HCT116 (cell line): ENCODE data around the gene FAM168A. TPM values are rescaled to one million over a fixed set of nuclear protein-coding genes. Genes with fewer than 3 reads are reported as not detected.

Experiments used
- ATAC-seq: fragments of 200-7000 bp; cut with Tn5 transposase; 2 replicates; pipeline ENCODE4 v1.9.1; 2020; ENCODE audit warnings: mild to moderate bottlenecking, moderate library complexity
- BruUV-seq: library from RNA; stranded (reverse); fragments of 400-500 nt; replicated peaks from 2 replicates; lab custom pipeline; 2021; lab: Mats Ljungman, UMichigan
- CTCF ChIA-PET: fragments of 300-600 bp; sonication (Branson Sonifier 250); formaldehyde crosslinking; loops from one replicate; lab custom pipeline; 2021; ENCODE audit warnings: antibody characterized with exemption; lab: Charles Lee
- POLR2A ChIA-PET: fragments of 300-600, 350-600 bp; sonication (Branson Sonifier 250); formaldehyde crosslinking; loops from one replicate; lab custom pipeline; 2021; ENCODE audit warnings: antibody characterized with exemption; lab: Charles Lee
- RAD21 ChIA-PET, 2 experiments: fragments of 300-600 bp; sonication (Branson Sonifier 250); formaldehyde crosslinking; loops; one replicate each; lab custom pipeline; 2023; ENCODE audit warnings: low total read pairs in 2 of 2; ENCODE audit not compliant: uncharacterized antibody in 2 of 2, unreplicated experiment in 2 of 2, low non-redundant PET in 1 of 2; lab: Charles Lee
- DNase-seq: peaks from one replicate; pipeline ENCODE4 v3.0.0-alpha.2; 2010; ENCODE audit warnings: low read depth, low spot score
- H2AFZ ChIP-seq: fragments of 200-600 bp; shearing (Covaris generic), sonication (generic); 2 replicates; pipeline ENCODE4 v1.6.1; 2017; ENCODE audit warnings: low read depth, mixed run types, mixed read lengths, antibody characterized with exemption, low read length; ENCODE audit not compliant: poor library complexity, severe bottlenecking
- H3K27ac ChIP-seq: 2 replicates; pipeline ENCODE4 v1.5.1; 2012; ENCODE audit warnings: low read depth, low read length
- H3K27me3 ChIP-seq: fragments of 200-600 bp; sonication (generic); 2 replicates; pipeline ENCODE4 v1.6.1; 2016; ENCODE audit warnings: mixed run types, low read length, mixed read lengths; ENCODE audit not compliant: insufficient read depth
- H3K36me3 ChIP-seq, 2 experiments: fragments of 200-500 bp in 1 of 2; fragments of 200-600 bp in 1 of 2; sonication (Bioruptor generic) in 1 of 2; sonication (generic) in 1 of 2; 2 replicates each; pipeline versions ENCODE4 v1.5.1 to v1.6.1; 2014 to 2016; ENCODE audit warnings: low read length in 2 of 2, inconsistent platforms in 1 of 2, mixed read lengths in 1 of 2, mixed run types in 1 of 2; ENCODE audit not compliant: insufficient read depth in 2 of 2, control insufficient read depth in 1 of 2
- H3K4me1 ChIP-seq, 2 experiments: fragments of 200-600 bp in 1 of 2; sonication (generic) in 1 of 2; 2 replicates each; pipeline versions ENCODE4 v1.5.1 to v1.6.1; 2012 to 2017; ENCODE audit warnings: low read length in 2 of 2, inconsistent platforms in 1 of 2, mild to moderate bottlenecking in 1 of 2, mixed read lengths in 1 of 2, mixed run types in 1 of 2, moderate library complexity in 1 of 2; ENCODE audit not compliant: insufficient read depth in 2 of 2, control insufficient read depth in 1 of 2
- H3K4me2 ChIP-seq: fragments of 200-600 bp; sonication (generic); 2 replicates; pipeline ENCODE4 v1.6.1; 2017; ENCODE audit warnings: mixed run types, low read length, mixed read lengths
- H3K4me3 ChIP-seq, 2 experiments: fragments of 200-600 bp in 1 of 2; sonication (generic) in 1 of 2; replicated peaks in 1 of 2; 2 replicates each; pipeline ENCODE4 v1.5.1; 2011 to 2016; ENCODE audit warnings: low read length in 2 of 2, control low read depth in 1 of 2, low read depth in 1 of 2, mild to moderate bottlenecking in 1 of 2, mixed read lengths in 1 of 2, mixed run types in 1 of 2
- H3K79me2 ChIP-seq: fragments of 200-600 bp; sonication (generic); 2 replicates; pipeline ENCODE4 v1.6.1; 2017; ENCODE audit warnings: mild to moderate bottlenecking, mixed run types, low read length, moderate library complexity, mixed read lengths; ENCODE audit not compliant: insufficient read depth
- H3K9ac ChIP-seq: fragments of 200-600 bp; sonication (generic); 2 replicates; pipeline ENCODE4 v1.6.1; 2016; ENCODE audit warnings: low read length, mixed read lengths
- H3K9me2 ChIP-seq: fragments of 200-600 bp; sonication (generic), shearing (Covaris generic); 2 replicates; pipeline ENCODE4 v1.6.1; 2017; ENCODE audit warnings: mixed run types, mild to moderate bottlenecking, moderate library complexity; ENCODE audit not compliant: insufficient read depth
- H3K9me3 ChIP-seq, 2 experiments: fragments of 200-500 bp in 1 of 2; fragments of 200-600 bp in 1 of 2; sonication (Bioruptor generic) in 1 of 2; sonication (generic) in 1 of 2; 2 replicates each; pipeline ENCODE4 v1.6.1; 2014 to 2017; ENCODE audit warnings: low read length in 2 of 2, mixed read lengths in 2 of 2, inconsistent platforms in 1 of 2, low read depth in 1 of 2, mild to moderate bottlenecking in 1 of 2, mixed run types in 1 of 2, moderate library complexity in 1 of 2; ENCODE audit not compliant: control insufficient read depth in 1 of 2, insufficient read depth in 1 of 2
- H4K20me1 ChIP-seq: fragments of 200-600 bp; sonication (generic), shearing (Covaris generic); 2 replicates; pipeline ENCODE4 v1.6.1; 2017; ENCODE audit warnings: mixed run types, mild to moderate bottlenecking, moderate library complexity; ENCODE audit not compliant: insufficient read depth
- CBX3 ChIP-seq: IDR thresholded peaks from 2 replicates; pipeline ENCODE4 v1.6.1; 2012; ENCODE audit warnings: low read depth
- CEBPB ChIP-seq: IDR thresholded peaks from 2 replicates; pipeline ENCODE4 v1.6.1; 2012; ENCODE audit warnings: low read depth
- CTCF ChIP-seq, 3 experiments: fragments of 200-600 bp in 1 of 3; sonication (generic) in 1 of 3; IDR thresholded peaks in 2 of 3; conservative IDR thresholded peaks in 1 of 3; 2 replicates each; pipeline ENCODE4 v1.5.1; 2012 to 2017; ENCODE audit warnings: low read depth in 2 of 3, low read length in 2 of 3, antibody characterized with exemption in 1 of 3, borderline replicate concordance in 1 of 3, control low read depth in 1 of 3, mild to moderate bottlenecking in 1 of 3, mixed read lengths in 1 of 3, mixed run types in 1 of 3, moderate library complexity in 1 of 3; ENCODE audit not compliant: insufficient read depth in 1 of 3
- EGR1 ChIP-seq: IDR thresholded peaks from 2 replicates; pipeline ENCODE4 v1.6.1; 2012; ENCODE audit warnings: low read depth
- ELF1 ChIP-seq: IDR thresholded peaks from 2 replicates; pipeline ENCODE4 v1.6.1; 2012; ENCODE audit warnings: low read depth, borderline replicate concordance
- FOSL1 ChIP-seq: IDR thresholded peaks from 2 replicates; pipeline ENCODE4 v1.6.1; 2012; ENCODE audit warnings: low read depth
- JUND ChIP-seq: IDR thresholded peaks from 2 replicates; pipeline ENCODE4 v1.6.1; 2012
- POLR2AphosphoS5 ChIP-seq: IDR thresholded peaks from 2 replicates; pipeline ENCODE4 v1.6.1; 2011; ENCODE audit warnings: mild to moderate bottlenecking, low read depth, low read length, moderate library complexity
- RAD21 ChIP-seq: IDR thresholded peaks from 2 replicates; pipeline ENCODE4 v1.6.1; 2012; ENCODE audit warnings: low read depth, mild to moderate bottlenecking
- REST ChIP-seq: IDR thresholded peaks from 2 replicates; pipeline ENCODE4 v1.6.1; 2012; ENCODE audit warnings: low read depth
- SIN3A ChIP-seq: IDR thresholded peaks from 2 replicates; pipeline ENCODE4 v1.6.1; 2012; ENCODE audit warnings: low read depth
- SP1 ChIP-seq: IDR thresholded peaks from 2 replicates; pipeline ENCODE4 v1.6.1; 2012; ENCODE audit warnings: low read depth
- SRF ChIP-seq: IDR thresholded peaks from 2 replicates; pipeline ENCODE4 v1.6.1; 2012; ENCODE audit warnings: low read depth
- ZBTB33 ChIP-seq: IDR thresholded peaks from 2 replicates; pipeline ENCODE4 v1.6.1; 2011; ENCODE audit warnings: mild to moderate bottlenecking, low read length, moderate library complexity; ENCODE audit not compliant: insufficient replicate concordance; ENCODE audit errors: extremely low read depth
- intact Hi-C: fragments of 100-400 bp; cut with micrococcal nuclease; formaldehyde crosslinking; loops from 2 replicates; pipeline ENCODE4 v1.10.0; 2022
- total RNA-seq: library from RNA; stranded (reverse); gene quantifications from one replicate; pipeline ENCODE4 v1.2.1, GENCODE V29; 2021; ENCODE audit not compliant: unreplicated experiment

The FAM168A gene
- total RNA-seq, 1 experiment from 2014 or later: 31.5 TPM

- TF ChIP-seq REST: no peak
- no peak for TF ChIP-seq ELF1
- TF ChIP-seq EGR1: no peak
- no peak for TF ChIP-seq POLR2AphosphoS5
- no peak for TF ChIP-seq SP1
Measured at GRCh38 chr11:73528013-73528412, 69.9 kb downstream of the FAM168A start (continued).

- CTCF ChIA-PET: no interaction called here
- POLR2A ChIA-PET: no interaction called here
- no peak overlapping the region for H3K9ac ChIP-seq
- TF ChIP-seq ZBTB33: no peak
- TF ChIP-seq SRF: no peak
- TF ChIP-seq POLR2AphosphoS5: no peak
- TF ChIP-seq SIN3A: no peak
- no peak for TF ChIP-seq CEBPB
- TF ChIP-seq EGR1: no peak
- TF ChIP-seq CTCF (IDR thresholded peaks at IDR 0.05 in 2 of 3, conservative IDR thresholded peaks at IDR 0.05 in 1 of 3; ENCODE audit: borderline replicate concordance in 1 of 3, insufficient read depth in 1 of 3, low read depth in 2 of 3, low read length in 2 of 3): no peak
- TF ChIP-seq FOSL1: no peak
- TF ChIP-seq CBX3: no peak
- TF ChIP-seq SP1: no peak
- TF ChIP-seq REST: no peak
- no peak for TF ChIP-seq JUND
- no peak for TF ChIP-seq ELF1
- no peak for TF ChIP-seq RAD21
Measured at GRCh38 chr11:73525611-73526010, 72.3 kb downstream of the FAM168A start.

More at GRCh38 chr11:73525611-73526010, 72.3 kb downstream of the FAM168A start:
- Histone ChIP-seq H3K9me3 (peaks cover 0 to 5% of the 10 kb centered on the region in 2 experiments; a peak in 2 of 4 replicates), H3K9me2 (no peaks in the 10 kb centered on the region), H3K36me3 (no peaks in the 10 kb centered on the region), H3K4me3 (no peak overlapping the region), H3K4me1 (peaks cover 21 to 30% of the 10 kb centered on the region in 2 experiments), H3K27me3 (no peaks in the 10 kb centered on the region), H2AFZ (no peak overlapping the region), H3K4me2 (no peak overlapping the region), H3K27ac (no peak overlapping the region), H4K20me1 (0 out of 2 replicates have a peak, but pooled peaks cover 2% of the 10 kb centered on the region), H3K79me2 (no peaks in the 10 kb centered on the region)
- intact Hi-C loops: no loop called here
- no TSS peak for BruUV-seq
- ATAC-seq: no peak
- DNase-seq: no peak
- RAD21 ChIA-PET: no interaction called here
